Measurements from ENCODE around the gene AGPAT3.

AGPAT3 gene

GRCh38 chr21:43906585-43907370 lies 41.8 kb downstream of the AGPAT3 start:
- no peak overlapping the region for H3K4me3 ChIP-seq (ENCODE audit: low read length)
- no peak for DNase-seq (ENCODE audit: low read depth, low spot score)
- no peak overlapping the region for H3K27ac ChIP-seq (ENCODE audit: low read length)
- no peaks in the 10 kb centered on the region; the same call in 1 of the 2 replicates for H3K4me1 ChIP-seq (ENCODE audit: control insufficient read depth, insufficient read depth, low read length)
- no peaks in the 10 kb centered on the region for H3K27me3 ChIP-seq (ENCODE audit: control insufficient read depth, insufficient read depth, low read length)
- no CpG with 5 or more reads among the region's 26 CpGs for WGBS (ENCODE audit: insufficient coverage, insufficient read length)
- H3K36me3 ChIP-seq (ENCODE audit: control insufficient read depth, insufficient read depth, low read length), result no peaks in the 10 kb centered on the region
- no peaks in the 10 kb centered on the region for H3K9me3 ChIP-seq (ENCODE audit: control insufficient read depth, insufficient read depth, low read length)

GRCh38 chr21:43907751-43908150 lies 42.7 kb downstream of the AGPAT3 start:
- H3K4me1 ChIP-seq (ENCODE audit: control insufficient read depth, insufficient read depth, low read length), result no peaks in the 10 kb centered on the region; the same call in 1 of the 2 replicates
- H3K9me3 ChIP-seq (ENCODE audit: control insufficient read depth, insufficient read depth, low read length), result no peaks in the 10 kb centered on the region
- no peaks in the 10 kb centered on the region for H3K36me3 ChIP-seq (ENCODE audit: control insufficient read depth, insufficient read depth, low read length)
- no CpG with 5 or more reads among the region's 22 CpGs for WGBS (ENCODE audit: insufficient coverage, insufficient read length)
- DNase-seq (ENCODE audit: low read depth, low spot score), result no peak
- no peaks in the 10 kb centered on the region for H3K27me3 ChIP-seq (ENCODE audit: control insufficient read depth, insufficient read depth, low read length)
- H3K4me3 ChIP-seq (ENCODE audit: low read length), result no peak overlapping the region
- no peak overlapping the region for H3K27ac ChIP-seq (ENCODE audit: low read length)

- H3K4me1 ChIP-seq (ENCODE audit: control insufficient read depth, insufficient read depth, low read length), result no peaks in the 10 kb centered on the region; the same call in 1 of the 2 replicates
- H3K36me3 ChIP-seq (ENCODE audit: control insufficient read depth, insufficient read depth, low read length), result no peaks in the 10 kb centered on the region
- WGBS (ENCODE audit: insufficient coverage, insufficient read length), result no CpG with 5 or more reads among the region's 8 CpGs
- H3K9me3 ChIP-seq (ENCODE audit: control insufficient read depth, insufficient read depth, low read length), result no peaks in the 10 kb centered on the region
- H3K4me3 ChIP-seq (ENCODE audit: low read length), result no peak overlapping the region
- DNase-seq (ENCODE audit: low read depth, low spot score), result no peak
- no peak overlapping the region for H3K27ac ChIP-seq (ENCODE audit: low read length)
- H3K27me3 ChIP-seq (ENCODE audit: control insufficient read depth, insufficient read depth, low read length), result no peaks in the 10 kb centered on the region
Observed at GRCh38 chr21:43908167-43908566, 43.1 kb downstream of the AGPAT3 start.

- no peak overlapping the region for H3K27ac ChIP-seq (ENCODE audit: low read length)
- H3K9me3 ChIP-seq (ENCODE audit: control insufficient read depth, insufficient read depth, low read length), result no peaks in the 10 kb centered on the region
- H3K4me1 ChIP-seq (ENCODE audit: control insufficient read depth, insufficient read depth, low read length), result no peaks in the 10 kb centered on the region; the same call in 1 of the 2 replicates
- H3K27me3 ChIP-seq (ENCODE audit: control insufficient read depth, insufficient read depth, low read length), result no peaks in the 10 kb centered on the region
- DNase-seq (ENCODE audit: low read depth, low spot score), result no peak
- no peak overlapping the region for H3K4me3 ChIP-seq (ENCODE audit: low read length)
- H3K36me3 ChIP-seq (ENCODE audit: control insufficient read depth, insufficient read depth, low read length), result no peaks in the 10 kb centered on the region
- WGBS (ENCODE audit: insufficient coverage, insufficient read length), result no CpG with 5 or more reads among the region's 19 CpGs
Observed at GRCh38 chr21:43909741-43910400, 44.8 kb downstream of the AGPAT3 start.

- DNase-seq (ENCODE audit: low read depth, low spot score), result no peak
- Histone ChIP-seq H3K4me3 (ENCODE audit: low read length) (no peak overlapping the region), H3K27me3 (ENCODE audit: control insufficient read depth, insufficient read depth, low read length) (no peaks in the 10 kb centered on the region), H3K9me3 (ENCODE audit: control insufficient read depth, insufficient read depth, low read length) (no peaks in the 10 kb centered on the region), H3K27ac (ENCODE audit: low read length) (no peak overlapping the region), H3K36me3 (ENCODE audit: control insufficient read depth, insufficient read depth, low read length) (no peaks in the 10 kb centered on the region), H3K4me1 (ENCODE audit: control insufficient read depth, insufficient read depth, low read length) (no peaks in the 10 kb centered on the region; the same call in 1 of the 2 replicates)
- no CpG with 5 or more reads among the region's 7 CpGs for WGBS (ENCODE audit: insufficient coverage, insufficient read length)
Observed at GRCh38 chr21:43910460-43910859, 45.4 kb downstream of the AGPAT3 start.

GRCh38 chr21:43911015-43911934 lies 46.3 kb downstream of the AGPAT3 start:
- no CpG with 5 or more reads among the region's 21 CpGs for WGBS (ENCODE audit: insufficient coverage, insufficient read length)
- Histone ChIP-seq H3K4me3 (ENCODE audit: low read length) (no peak overlapping the region), H3K9me3 (ENCODE audit: control insufficient read depth, insufficient read depth, low read length) (no peaks in the 10 kb centered on the region), H3K4me1 (ENCODE audit: control insufficient read depth, insufficient read depth, low read length) (no peaks in the 10 kb centered on the region; the same call in 1 of the 2 replicates), H3K36me3 (ENCODE audit: control insufficient read depth, insufficient read depth, low read length) (no peaks in the 10 kb centered on the region), H3K27ac (ENCODE audit: low read length) (no peak overlapping the region), H3K27me3 (ENCODE audit: control insufficient read depth, insufficient read depth, low read length) (no peaks in the 10 kb centered on the region)
- DNase-seq (ENCODE audit: low read depth, low spot score), result no peak

GRCh38 chr21:43911935-43912487 lies 47.0 kb downstream of the AGPAT3 start:
- WGBS (ENCODE audit: insufficient coverage, insufficient read length), result no CpG with 5 or more reads among the region's 17 CpGs
- no peak overlapping the region for H3K27ac ChIP-seq (ENCODE audit: low read length)
- no peak for DNase-seq (ENCODE audit: low read depth, low spot score)
- H3K4me1 ChIP-seq (ENCODE audit: control insufficient read depth, insufficient read depth, low read length), result no peaks in the 10 kb centered on the region
- no peak overlapping the region for H3K4me3 ChIP-seq (ENCODE audit: low read length)
- no peaks in the 10 kb centered on the region for H3K36me3 ChIP-seq (ENCODE audit: control insufficient read depth, insufficient read depth, low read length)
- H3K9me3 ChIP-seq (ENCODE audit: control insufficient read depth, insufficient read depth, low read length), result no peaks in the 10 kb centered on the region
- H3K27me3 ChIP-seq (ENCODE audit: control insufficient read depth, insufficient read depth, low read length), result no peaks in the 10 kb centered on the region

- Histone ChIP-seq H3K4me1 (ENCODE audit: control insufficient read depth, insufficient read depth, low read length) (no peaks in the 10 kb centered on the region), H3K27me3 (ENCODE audit: control insufficient read depth, insufficient read depth, low read length) (no peaks in the 10 kb centered on the region), H3K36me3 (ENCODE audit: control insufficient read depth, insufficient read depth, low read length) (no peaks in the 10 kb centered on the region), H3K4me3 (ENCODE audit: low read length) (no peak overlapping the region), H3K27ac (ENCODE audit: low read length) (no peak overlapping the region), H3K9me3 (ENCODE audit: control insufficient read depth, insufficient read depth, low read length) (no peaks in the 10 kb centered on the region)
- DNase-seq (ENCODE audit: low read depth, low spot score), result no peak
- no CpG with 5 or more reads among the region's 9 CpGs for WGBS (ENCODE audit: insufficient coverage, insufficient read length)
Observed at GRCh38 chr21:43912500-43912899, 47.5 kb downstream of the AGPAT3 start.

GRCh38 chr21:43912910-43913309 lies 47.9 kb downstream of the AGPAT3 start:
- no peaks in the 10 kb centered on the region for H3K9me3 ChIP-seq (ENCODE audit: control insufficient read depth, insufficient read depth, low read length)
- no peaks in the 10 kb centered on the region for H3K36me3 ChIP-seq (ENCODE audit: control insufficient read depth, insufficient read depth, low read length)
- H3K4me3 ChIP-seq (ENCODE audit: low read length), result no peak overlapping the region
- WGBS (ENCODE audit: insufficient coverage, insufficient read length), result no CpG with 5 or more reads among the region's 3 CpGs
- DNase-seq (ENCODE audit: low read depth, low spot score), result no peak
- no peaks in the 10 kb centered on the region for H3K27me3 ChIP-seq (ENCODE audit: control insufficient read depth, insufficient read depth, low read length)
- no peaks in the 10 kb centered on the region for H3K4me1 ChIP-seq (ENCODE audit: control insufficient read depth, insufficient read depth, low read length)
- H3K27ac ChIP-seq (ENCODE audit: low read length), result no peak overlapping the region

GRCh38 chr21:43913928-43914327 lies 48.9 kb downstream of the AGPAT3 start:
- Histone ChIP-seq H3K9me3 (ENCODE audit: control insufficient read depth, insufficient read depth, low read length) (no peaks in the 10 kb centered on the region), H3K36me3 (ENCODE audit: control insufficient read depth, insufficient read depth, low read length) (no peaks in the 10 kb centered on the region), H3K27ac (ENCODE audit: low read length) (no peak overlapping the region), H3K27me3 (ENCODE audit: control insufficient read depth, insufficient read depth, low read length) (no peaks in the 10 kb centered on the region), H3K4me1 (ENCODE audit: control insufficient read depth, insufficient read depth, low read length) (no peaks in the 10 kb centered on the region), H3K4me3 (ENCODE audit: low read length) (no peak overlapping the region)
- WGBS (ENCODE audit: insufficient coverage, insufficient read length), result no CpG with 5 or more reads among the region's 6 CpGs
- no peak for DNase-seq (ENCODE audit: low read depth, low spot score)
